ENCODE results near the gene MRRF.

The MRRF gene

GRCh38 chr9:122333169-122333808, 68.6 kb downstream of the MRRF start:
- no peak for DNase-seq (ENCODE audit: low spot score)

DNA sequence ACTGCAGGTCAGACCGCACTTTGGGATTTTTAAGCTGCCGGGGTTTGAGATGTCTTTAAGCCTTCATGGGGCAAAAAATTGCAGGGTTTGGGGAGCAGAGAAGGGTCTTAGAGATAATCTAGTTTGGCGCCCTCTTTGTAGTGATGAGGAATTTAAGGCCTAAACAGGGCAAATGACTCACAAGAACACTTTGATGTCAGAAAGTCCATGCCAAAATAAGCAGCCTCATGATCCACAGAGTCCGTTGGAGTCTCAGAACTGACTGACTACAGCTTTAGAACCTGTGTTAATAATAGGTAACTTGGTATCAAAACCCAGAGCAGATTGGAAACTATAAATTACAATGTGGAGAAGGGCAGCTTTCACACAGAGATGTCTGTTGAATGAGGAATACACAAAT, 70.2 kb downstream of the MRRF start:
- no peak for DNase-seq (ENCODE audit: low spot score)

DNA sequence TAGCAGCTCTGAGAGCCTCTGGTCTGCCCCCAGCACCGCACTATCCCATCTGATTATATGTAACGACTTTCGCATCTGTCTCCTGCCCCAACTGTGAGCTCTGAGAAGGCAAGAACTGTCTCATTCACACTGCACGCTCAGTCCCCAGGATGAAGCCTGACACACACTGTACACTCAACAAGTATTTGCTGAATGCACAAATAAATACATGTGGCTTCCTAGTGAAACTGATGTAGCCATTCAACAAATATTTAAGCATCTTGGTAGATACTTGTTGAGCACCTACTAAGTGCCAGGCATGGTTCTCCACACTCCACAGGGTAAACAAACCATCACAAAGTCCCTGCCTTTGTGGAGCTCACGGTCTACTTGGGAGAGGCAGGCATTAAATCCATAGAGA, 71.5 kb downstream of the MRRF start:
- DNase-seq (ENCODE audit: low spot score) = no peak

GRCh38 chr9:122336866-122337555, 72.3 kb downstream of the MRRF start:
- DNase-seq (ENCODE audit: low spot score) = no peak

- no peak for DNase-seq (ENCODE audit: low spot score)
Measured at GRCh38 chr9:122337556-122337929, 72.9 kb downstream of the MRRF start.

- DNase-seq (ENCODE audit: low spot score) = no peak
Measured at GRCh38 chr9:122338536-122338935, 73.9 kb downstream of the MRRF start.

- DNase-seq (ENCODE audit: low spot score) = no peak
Measured at GRCh38 chr9:122338994-122339393, 74.3 kb downstream of the MRRF start.

GRCh38 chr9:122339579-122339978, 74.9 kb downstream of the MRRF start:
- DNase-seq (ENCODE audit: low spot score) = no peak

DNA sequence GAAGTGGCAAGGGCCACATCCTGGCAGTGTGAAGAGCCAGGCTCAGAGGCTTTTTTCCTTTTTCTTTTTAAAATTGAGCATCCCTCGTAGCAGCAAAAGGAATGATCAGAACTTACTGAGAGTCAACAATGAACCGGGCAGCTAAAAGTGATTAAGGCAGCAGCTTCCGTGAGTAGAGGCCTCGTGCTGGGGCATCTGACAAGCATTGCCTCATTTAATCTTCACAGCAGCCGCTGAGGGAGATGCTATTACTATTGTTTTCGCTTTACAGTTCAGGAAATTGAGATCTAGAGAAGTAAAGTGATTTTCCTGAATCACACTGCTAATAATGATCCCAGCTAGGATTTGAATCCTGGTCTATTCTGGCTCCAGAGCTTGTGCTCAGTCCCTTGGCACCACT, 75.5 kb downstream of the MRRF start:
- DNase-seq (ENCODE audit: low spot score) = peak; percentile 57

GRCh38 chr9:122342323-122343050, 77.8 kb downstream of the MRRF start:
- no peak for DNase-seq (ENCODE audit: low spot score)

- no peak for DNase-seq (ENCODE audit: low spot score)
Measured at GRCh38 chr9:122346478-122347347, 82.0 kb downstream of the MRRF start.

DNA sequence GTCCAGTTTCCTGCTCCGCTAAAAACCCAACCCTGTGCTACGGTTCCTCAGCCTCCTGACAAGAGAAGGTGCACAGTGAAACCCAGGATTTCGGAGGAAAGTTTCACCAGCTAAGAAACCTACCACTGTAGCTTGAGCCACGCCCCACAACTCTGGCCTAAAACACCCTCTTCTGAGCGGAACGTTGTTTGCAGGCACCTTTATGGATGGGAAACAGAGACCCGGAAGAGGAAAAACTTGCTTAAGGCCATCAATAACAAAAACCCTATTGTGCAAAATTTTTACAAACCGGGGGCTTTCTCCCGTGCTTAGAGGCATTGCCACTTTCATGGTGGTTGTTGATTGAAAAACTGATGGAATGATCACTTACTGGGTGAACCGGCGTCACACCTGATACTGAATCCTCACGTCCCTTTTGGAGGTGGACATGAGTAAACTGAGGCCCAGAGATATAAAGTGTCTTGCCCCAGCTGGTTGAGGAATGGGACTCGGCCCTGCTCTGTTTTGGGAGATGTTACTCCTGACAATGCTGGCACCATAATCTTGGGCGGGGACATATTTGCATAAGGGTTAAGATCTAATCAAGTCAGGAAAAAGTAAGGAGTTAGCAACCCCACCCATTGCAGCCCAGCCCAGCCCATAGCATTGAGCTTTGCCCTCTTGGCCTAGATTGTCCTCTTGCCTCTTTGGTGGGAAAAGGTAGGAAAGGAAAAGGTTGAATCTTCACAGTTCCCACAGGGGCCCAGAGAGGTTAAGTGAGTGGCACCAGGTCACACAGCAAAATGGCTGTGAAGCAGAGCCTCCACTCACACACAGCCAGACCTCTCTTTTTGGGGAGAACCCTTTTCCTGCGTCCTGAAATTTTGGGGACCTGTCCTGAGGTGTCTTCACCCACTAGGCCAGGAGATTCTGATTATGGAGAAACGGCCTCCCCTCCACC, 82.9 kb downstream of the MRRF start:
- no peak for DNase-seq (ENCODE audit: low spot score)

- DNase-seq (ENCODE audit: low spot score) = no peak
Measured at GRCh38 chr9:122348288-122348777, 83.7 kb downstream of the MRRF start.

DNA sequence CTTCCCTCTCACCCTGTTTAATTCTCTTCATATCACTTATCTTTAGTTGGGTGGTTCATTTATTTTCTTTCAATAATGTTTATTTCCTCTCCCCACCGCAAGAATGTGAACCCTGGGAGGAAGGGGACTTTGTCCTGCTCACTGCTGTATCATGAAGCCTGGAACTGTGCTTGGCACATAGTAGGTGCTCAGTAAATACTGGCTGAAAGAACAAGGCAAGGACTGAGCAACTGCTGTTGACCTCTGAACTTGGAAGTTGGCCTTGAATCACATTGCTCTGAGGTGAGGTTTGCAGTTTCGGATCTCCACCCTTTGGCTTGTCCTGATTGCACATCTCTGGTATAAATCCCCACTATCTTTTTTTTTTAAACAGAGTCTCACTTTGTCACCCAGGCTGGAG, 84.1 kb downstream of the MRRF start:
- DNase-seq (ENCODE audit: low spot score) = no peak

- no peak for DNase-seq (ENCODE audit: low spot score)
Measured at GRCh38 chr9:122349201-122349600, 84.5 kb downstream of the MRRF start.

DNA sequence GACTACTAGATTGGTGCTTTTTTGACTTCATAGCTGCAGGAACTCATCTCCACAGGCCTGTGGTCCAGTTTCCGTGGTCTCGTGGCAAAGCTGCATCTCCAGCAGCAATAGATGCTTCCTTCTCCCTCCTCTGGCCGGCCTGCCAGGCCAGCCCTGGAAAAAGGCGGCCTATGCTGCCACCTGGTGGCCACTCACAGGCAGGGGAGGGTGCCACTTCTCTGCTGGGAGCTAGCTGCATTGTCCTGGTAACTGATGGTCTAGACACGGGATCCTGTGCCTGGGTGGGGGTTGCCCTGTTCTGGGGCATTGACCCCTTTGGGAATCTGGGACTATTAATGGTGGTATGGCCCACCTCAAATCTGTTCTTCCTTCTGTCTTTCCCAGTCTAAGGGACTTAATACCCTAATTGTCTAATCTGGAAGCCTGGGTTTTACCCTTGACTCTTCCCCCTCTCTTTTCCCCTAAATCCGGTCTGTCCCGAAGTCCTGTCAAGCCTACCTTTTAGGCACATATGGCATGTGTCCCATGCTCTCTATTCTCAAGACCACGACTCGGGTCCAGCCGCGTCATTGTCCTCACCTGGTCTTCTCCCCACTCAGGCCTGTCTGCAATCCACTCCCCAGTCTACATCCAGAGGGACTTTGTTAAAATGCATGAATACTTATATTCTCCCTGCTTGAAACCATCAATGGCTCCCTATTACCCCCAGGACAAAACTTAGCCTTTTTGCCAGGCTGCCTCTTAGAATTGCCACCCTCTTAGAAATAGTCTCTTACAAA, 86.1 kb downstream of the MRRF start:
- peak; percentile 87 for DNase-seq (ENCODE audit: low spot score)

DNA sequence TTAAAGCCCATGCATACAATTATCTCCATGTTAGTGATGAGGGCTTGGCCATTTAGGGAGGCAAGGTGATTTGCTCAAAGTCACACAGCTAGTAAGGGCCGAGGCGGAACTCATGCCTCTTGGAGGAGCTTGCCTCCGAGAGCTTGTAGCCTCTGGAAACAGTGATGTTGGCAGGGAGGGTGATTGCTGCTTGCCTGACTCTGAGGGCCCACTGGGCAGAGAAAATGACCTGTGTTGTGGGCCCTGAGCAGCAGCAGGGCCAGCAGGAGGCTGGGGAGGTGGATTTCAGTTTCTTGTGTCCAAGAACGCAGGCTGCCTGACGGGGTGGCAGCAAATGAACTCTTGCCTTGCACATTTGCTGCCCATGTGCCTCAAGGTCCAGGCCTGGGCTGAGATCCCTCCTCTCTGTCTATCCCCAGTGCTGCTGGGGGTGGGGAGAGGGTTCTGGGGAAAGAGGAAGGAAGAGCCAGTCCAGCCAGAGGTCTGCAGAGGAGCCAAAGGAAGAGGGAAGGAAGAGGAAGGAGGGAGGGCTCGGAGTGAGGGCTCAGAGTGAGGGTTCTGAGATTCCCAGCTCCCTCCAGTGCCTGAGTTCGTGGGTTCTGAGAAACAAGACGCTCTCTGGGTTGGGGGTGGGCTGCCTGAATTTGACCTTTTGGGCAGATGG, 90.0 kb downstream of the MRRF start:
- DNase-seq (ENCODE audit: low spot score) = no peak

DNA sequence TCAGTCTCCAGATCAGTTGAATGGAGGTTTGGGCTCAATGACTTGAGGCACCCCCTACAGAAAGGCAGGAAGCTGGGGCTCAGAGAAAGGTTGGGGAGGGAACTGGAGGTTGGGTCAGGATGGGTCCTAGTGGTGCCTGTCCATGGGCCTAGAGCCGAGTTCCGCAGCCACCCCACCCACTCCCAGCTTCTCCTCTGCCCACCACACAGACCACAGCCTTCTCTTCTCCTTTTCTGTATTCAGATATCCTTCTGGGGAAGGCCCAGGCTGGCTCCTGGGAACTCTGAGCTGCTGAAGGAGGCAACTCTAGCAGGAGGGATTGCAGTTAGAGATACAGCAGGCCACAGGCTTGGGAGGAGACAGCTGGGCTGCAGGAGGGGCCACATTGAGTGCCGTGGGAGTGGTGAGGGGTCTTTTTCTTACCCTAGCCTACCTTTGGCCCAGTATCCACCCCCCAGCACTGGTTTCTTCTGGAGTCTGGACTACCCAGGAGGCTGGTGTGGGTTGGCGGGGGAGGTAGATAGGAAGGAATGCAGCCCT, 90.7 kb downstream of the MRRF start:
- DNase-seq (ENCODE audit: low spot score) = no peak

GRCh38 chr9:122356627-122357026, 91.9 kb downstream of the MRRF start:
- no peak for DNase-seq (ENCODE audit: low spot score)
